K562 treated with DMSO at 1 percent for 4 hours (cell line): Measurements from ENCODE around the gene ARMCX4. TPM values are rescaled to one million over a fixed set of nuclear protein-coding genes. Genes with fewer than 3 reads are reported as not detected.

Source experiments
- total RNA-seq: library from RNA; unstranded; fragments of 300-600 nt; gene quantifications from 2 replicates; pipeline ENCODE4 v1.2.3, GENCODE V29; 2022; ENCODE audit not compliant: insufficient read depth

ARMCX4 gene
- not detected in 2 replicates for total RNA-seq

GRCh38 chrX:101485212-101485949, at the start of gene ARMCX4:
Gene ARMCX4 (plus strand): TSS chrX:101485456. CDS start chrX:101488590, 3,134 bp downstream.

Other genes with a start within 250 kb of the ARMCX4 start
- not detected in 2 replicates for gene TAF7L, start 194.1 kb upstream of the ARMCX4 start, total RNA-seq
- gene TIMM8A, start 136.7 kb upstream of the ARMCX4 start, total RNA-seq = 6.4 and 9.0 TPM in 2 replicates
- 22.8 and 33.4 TPM in 2 replicates for gene BTK, start 99.3 kb upstream of the ARMCX4 start, total RNA-seq
- 5,484 and 5,644 TPM in 2 replicates for gene RPL36A, start 94.4 kb upstream of the ARMCX4 start, total RNA-seq
- gene GLA, start 77.5 kb upstream of the ARMCX4 start, total RNA-seq = 37.9 and 51.4 TPM in 2 replicates
- 25.9 and 32.2 TPM in 2 replicates for gene HNRNPH2, start 77.2 kb upstream of the ARMCX4 start, total RNA-seq
- gene ARMCX1, start 65.1 kb downstream of the ARMCX4 start, total RNA-seq = 0.81 TPM in 1 of 2 replicates, not detected in the other
- 18.5 and 23.4 TPM in 2 replicates for gene ARMCX6, start 132.5 kb downstream of the ARMCX4 start, total RNA-seq
- gene ARMCX3, start 137.7 kb downstream of the ARMCX4 start, total RNA-seq = 18.4 and 21.7 TPM in 2 replicates
- not detected in 2 replicates for gene ARMCX2, start 174.4 kb downstream of the ARMCX4 start, total RNA-seq